ENCODE results near the gene CASZ1.

Gene CASZ1

DNA sequence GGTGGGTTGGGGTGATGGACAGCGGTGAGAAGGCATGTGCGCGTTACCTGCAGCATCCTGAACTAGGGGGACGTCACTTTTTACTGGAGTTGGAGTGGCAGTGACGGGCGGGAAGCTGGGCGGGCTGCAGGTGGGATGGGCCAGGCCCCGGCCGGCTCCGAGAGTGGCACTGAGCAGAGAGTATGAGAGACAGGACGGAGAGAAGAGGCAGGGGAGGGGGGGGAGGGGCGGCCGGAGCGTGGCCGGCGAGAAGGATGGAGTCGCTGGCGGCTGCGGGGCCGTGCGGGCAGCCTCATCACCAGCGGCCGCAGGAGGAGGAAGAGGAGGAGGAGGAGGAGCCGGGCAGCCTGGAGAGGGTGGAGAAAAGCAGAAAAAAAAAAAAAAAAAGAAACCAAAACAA lies 154.5 kb downstream of the CASZ1 start:
- Histone ChIP-seq H3K27ac (ENCODE audit: poor library complexity, severe bottlenecking) (no peak overlapping the region), H3K36me3 (ENCODE audit: low read depth) (no peaks in the 10 kb centered on the region), H3K4me3 (ENCODE audit: severe bottlenecking) (no peak overlapping the region), H3K4me1 (ENCODE audit: insufficient read depth, poor library complexity, severe bottlenecking) (peaks cover 11% of the 10 kb centered on the region), H3K9me3 (ENCODE audit: severe bottlenecking) (no peaks in the 10 kb centered on the region), H3K27me3 (ENCODE audit: insufficient read depth, poor library complexity, severe bottlenecking) (no peaks in the 10 kb centered on the region)
- TF ChIP-seq, protein P1, sequence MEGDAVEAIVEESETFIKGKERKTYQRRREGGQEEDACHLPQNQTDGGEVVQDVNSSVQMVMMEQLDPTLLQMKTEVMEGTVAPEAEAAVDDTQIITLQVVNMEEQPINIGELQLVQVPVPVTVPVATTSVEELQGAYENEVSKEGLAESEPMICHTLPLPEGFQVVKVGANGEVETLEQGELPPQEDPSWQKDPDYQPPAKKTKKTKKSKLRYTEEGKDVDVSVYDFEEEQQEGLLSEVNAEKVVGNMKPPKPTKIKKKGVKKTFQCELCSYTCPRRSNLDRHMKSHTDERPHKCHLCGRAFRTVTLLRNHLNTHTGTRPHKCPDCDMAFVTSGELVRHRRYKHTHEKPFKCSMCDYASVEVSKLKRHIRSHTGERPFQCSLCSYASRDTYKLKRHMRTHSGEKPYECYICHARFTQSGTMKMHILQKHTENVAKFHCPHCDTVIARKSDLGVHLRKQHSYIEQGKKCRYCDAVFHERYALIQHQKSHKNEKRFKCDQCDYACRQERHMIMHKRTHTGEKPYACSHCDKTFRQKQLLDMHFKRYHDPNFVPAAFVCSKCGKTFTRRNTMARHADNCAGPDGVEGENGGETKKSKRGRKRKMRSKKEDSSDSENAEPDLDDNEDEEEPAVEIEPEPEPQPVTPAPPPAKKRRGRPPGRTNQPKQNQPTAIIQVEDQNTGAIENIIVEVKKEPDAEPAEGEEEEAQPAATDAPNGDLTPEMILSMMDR (IDR thresholded peaks at IDR 0.05; ENCODE audit: poor library complexity, severe bottlenecking), result no peak
- ATAC-seq (ENCODE audit: low read depth) (no peak), DNase-seq (ENCODE audit: low spot score) (no peak)

DNA sequence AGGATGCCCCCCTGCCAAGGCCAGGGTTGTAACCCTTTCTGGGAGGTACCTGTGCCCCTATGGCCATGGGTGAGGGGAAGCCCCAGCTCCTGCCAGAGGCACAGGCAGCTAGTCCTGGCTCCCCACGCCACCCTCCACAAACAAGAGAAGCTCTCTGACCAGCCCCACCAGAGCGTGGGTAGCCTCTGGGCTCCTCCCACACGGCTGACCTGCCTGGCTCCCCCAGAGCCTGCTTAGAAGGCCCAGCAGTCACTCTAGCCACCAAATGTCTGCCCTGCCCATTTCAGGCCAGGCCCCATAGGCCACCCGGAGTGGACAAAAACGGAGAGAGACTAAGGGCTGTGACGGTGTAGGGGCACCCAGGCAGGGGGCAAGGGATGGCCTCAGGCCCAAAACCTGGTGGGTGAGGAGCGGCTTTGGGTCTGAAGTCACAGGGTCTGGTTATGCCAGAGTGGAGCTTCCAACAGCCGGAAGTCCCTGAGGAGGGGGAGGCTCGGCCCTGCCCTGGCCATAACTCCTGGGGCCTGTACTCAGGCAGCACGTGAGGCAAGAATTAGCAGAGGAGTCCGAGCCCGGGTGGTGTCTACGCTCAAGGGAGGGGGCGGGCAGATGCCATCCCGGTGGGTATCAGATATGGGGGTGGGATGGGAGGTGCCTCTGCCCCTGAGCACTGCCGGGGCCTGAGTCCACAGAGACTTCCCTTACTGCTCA lies 155.4 kb downstream of the CASZ1 start:
- H3K4me3 ChIP-seq (ENCODE audit: severe bottlenecking), result no peak overlapping the region
- ATAC-seq (ENCODE audit: low read depth) (no peak), DNase-seq (ENCODE audit: low spot score) (no peak)
- H3K9me3 ChIP-seq (ENCODE audit: severe bottlenecking), result no peaks in the 10 kb centered on the region
- no peak overlapping the region for H3K27ac ChIP-seq (ENCODE audit: poor library complexity, severe bottlenecking)
- H3K4me1 ChIP-seq (ENCODE audit: insufficient read depth, poor library complexity, severe bottlenecking), result peaks cover 20% of the 10 kb centered on the region
- H3K36me3 ChIP-seq (ENCODE audit: low read depth), result no peaks in the 10 kb centered on the region
- TF ChIP-seq, protein P1 (IDR thresholded peaks at IDR 0.05; ENCODE audit: poor library complexity, severe bottlenecking), result no peak
- no peaks in the 10 kb centered on the region for H3K27me3 ChIP-seq (ENCODE audit: insufficient read depth, poor library complexity, severe bottlenecking)

DNA sequence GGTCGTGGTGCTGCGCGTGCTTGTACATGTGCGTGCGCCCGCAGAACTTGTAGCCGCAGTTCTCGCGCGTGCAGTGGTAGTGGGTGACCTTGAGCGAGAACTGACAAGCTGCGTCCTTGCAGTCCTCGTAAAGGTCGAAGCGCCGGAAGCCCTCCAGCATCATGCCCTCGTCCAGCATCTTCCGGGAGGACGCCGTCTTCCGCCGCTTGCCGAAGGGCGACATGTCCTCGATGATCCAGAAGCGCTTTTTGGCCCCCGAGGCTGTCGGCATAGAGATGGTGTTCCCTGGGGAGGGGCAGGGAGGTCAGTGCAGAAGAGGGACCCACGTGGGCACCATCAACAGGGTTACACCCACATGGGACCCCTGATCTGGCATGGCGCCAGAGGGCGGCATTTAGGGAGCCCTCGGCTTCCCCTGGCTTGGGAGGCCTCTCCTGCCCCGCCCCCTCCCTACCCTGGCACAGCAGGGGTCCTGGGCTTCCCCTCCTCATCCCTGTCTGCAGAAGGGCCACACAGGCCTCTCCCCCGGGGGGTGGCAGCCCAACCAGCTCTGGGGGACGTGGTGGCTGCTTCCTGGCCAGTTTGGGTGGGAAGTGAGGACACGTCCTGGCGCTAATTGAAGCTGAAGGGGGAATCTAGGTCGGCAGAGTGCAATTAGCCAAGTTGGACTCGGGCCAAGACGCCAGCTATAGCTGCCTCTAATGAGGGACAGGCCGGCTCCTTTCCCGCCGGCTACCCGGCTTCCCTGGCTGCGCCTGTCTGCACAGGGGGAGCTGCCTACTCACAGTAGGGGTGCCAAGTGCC lies 156.5 kb downstream of the CASZ1 start:
- Histone ChIP-seq H3K27ac (ENCODE audit: poor library complexity, severe bottlenecking) (no peak overlapping the region), H3K4me3 (ENCODE audit: severe bottlenecking) (no peak overlapping the region), H3K27me3 (ENCODE audit: insufficient read depth, poor library complexity, severe bottlenecking) (no peaks in the 10 kb centered on the region), H3K9me3 (ENCODE audit: severe bottlenecking) (no peaks in the 10 kb centered on the region), H3K36me3 (ENCODE audit: low read depth) (no peaks in the 10 kb centered on the region), H3K4me1 (ENCODE audit: insufficient read depth, poor library complexity, severe bottlenecking) (peaks cover 31% of the 10 kb centered on the region)
- ATAC-seq (ENCODE audit: low read depth) (no peak), DNase-seq (ENCODE audit: low spot score) (no peak)
- TF ChIP-seq, protein P1 (IDR thresholded peaks at IDR 0.05; ENCODE audit: poor library complexity, severe bottlenecking), result no peak

DNA sequence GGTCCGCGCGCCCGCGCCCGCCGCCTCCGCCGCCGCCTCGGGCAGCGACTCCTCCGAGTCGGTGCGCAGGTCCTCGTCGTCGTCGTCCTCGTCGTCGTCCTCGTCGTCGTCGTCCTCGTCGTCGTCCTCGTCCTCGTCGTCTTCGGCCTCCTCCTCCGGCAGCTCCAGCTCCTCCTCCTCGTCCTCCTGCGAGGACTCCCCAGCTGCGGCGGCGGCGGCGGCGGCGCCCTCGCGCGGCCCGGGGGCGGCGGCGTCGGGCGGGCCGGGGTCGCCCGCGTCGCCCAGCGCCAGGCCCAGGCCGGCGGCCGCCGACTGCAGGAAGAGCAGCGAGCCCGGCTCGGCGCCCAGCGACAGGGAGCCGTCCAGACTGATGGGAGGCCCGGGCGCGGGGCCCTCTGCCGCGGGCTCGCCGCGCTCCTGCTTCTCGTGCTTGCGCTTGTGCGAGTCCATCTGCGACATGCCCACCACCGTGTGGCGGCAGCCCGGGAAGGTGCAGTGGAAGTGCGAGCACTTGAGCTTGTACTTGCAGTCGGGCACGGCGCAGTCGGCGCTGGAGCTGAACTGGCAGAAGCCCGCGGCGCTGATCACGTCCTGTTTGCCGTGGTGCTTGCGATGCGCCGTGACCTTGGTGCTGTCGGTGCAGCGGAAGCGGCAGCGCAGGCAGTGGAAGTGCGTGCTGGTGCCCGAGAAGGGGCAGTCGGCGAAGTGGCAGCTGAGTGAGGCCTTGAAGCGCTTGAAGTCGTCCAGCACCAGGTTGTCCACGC lies 157.3 kb downstream of the CASZ1 start:
- H3K36me3 ChIP-seq (ENCODE audit: low read depth), result no peaks in the 10 kb centered on the region
- no peaks in the 10 kb centered on the region for H3K27me3 ChIP-seq (ENCODE audit: insufficient read depth, poor library complexity, severe bottlenecking)
- no peak for ATAC-seq (ENCODE audit: low read depth)
- no peak overlapping the region for H3K27ac ChIP-seq (ENCODE audit: poor library complexity, severe bottlenecking)
- H3K9me3 ChIP-seq (ENCODE audit: severe bottlenecking), result no peaks in the 10 kb centered on the region
- no peak overlapping the region for H3K4me3 ChIP-seq (ENCODE audit: severe bottlenecking)
- DNase-seq (ENCODE audit: low spot score), result no peak
- TF ChIP-seq, protein P1 (IDR thresholded peaks at IDR 0.05; ENCODE audit: poor library complexity, severe bottlenecking), result no peak
- H3K4me1 ChIP-seq (ENCODE audit: insufficient read depth, poor library complexity, severe bottlenecking), result peaks cover 35% of the 10 kb centered on the region
